ENCODE measurements around the gene TNPO2.

TNPO2 gene

GRCh38 chr19:12756150-12756883, 32.6 kb upstream of the TNPO2 start:
- no peak overlapping the region for H3K4me3 ChIP-seq (ENCODE audit: low read length)
- H3K9ac ChIP-seq (ENCODE audit: low read length): no peak overlapping the region
- no peaks in the 10 kb centered on the region for H3K36me3 ChIP-seq (ENCODE audit: control insufficient read depth, insufficient read depth, low read length, severe bottlenecking)
- H3K27me3 ChIP-seq (replicated peaks; ENCODE audit: control insufficient read depth, insufficient read depth, low read length): peaks cover 10% of the 10 kb centered on the region
- H3K9me3 ChIP-seq (ENCODE audit: control insufficient read depth, low read length): no peaks in the 10 kb centered on the region
- H3K4me1 ChIP-seq (ENCODE audit: control insufficient read depth, insufficient read depth, low read length): peaks cover 3% of the 10 kb centered on the region
- no peak for DNase-seq (ENCODE audit: low read depth)

- peaks cover 21% of the 10 kb centered on the region for H3K27me3 ChIP-seq (replicated peaks; ENCODE audit: control insufficient read depth, insufficient read depth, low read length)
- H3K36me3 ChIP-seq (ENCODE audit: control insufficient read depth, insufficient read depth, low read length, severe bottlenecking): no peaks in the 10 kb centered on the region
- no peak for DNase-seq (ENCODE audit: low read depth)
- no peak overlapping the region for H3K4me3 ChIP-seq (ENCODE audit: low read length)
- H3K9ac ChIP-seq (ENCODE audit: low read length): no peak overlapping the region
- peaks cover 12% of the 10 kb centered on the region for H3K4me1 ChIP-seq (ENCODE audit: control insufficient read depth, insufficient read depth, low read length)
- H3K9me3 ChIP-seq (ENCODE audit: control insufficient read depth, low read length): no peaks in the 10 kb centered on the region
These were observed 30.9 kb upstream of the TNPO2 start for GRCh38 chr19:12754465-12755196.

GRCh38 chr19:12752056-12752781, 28.5 kb upstream of the TNPO2 start:
- Histone ChIP-seq H3K9me3 (ENCODE audit: control insufficient read depth, low read length) (no peaks in the 10 kb centered on the region), H3K4me1 (ENCODE audit: control insufficient read depth, insufficient read depth, low read length) (peaks cover 9% of the 10 kb centered on the region)
- DNase-seq (ENCODE audit: low read depth): no peak

GRCh38 chr19:12751635-12752034, 27.9 kb upstream of the TNPO2 start, which contains the start of gene BEST2:
TSS of gene BEST2 (plus strand) at chr19:12751791. CDS start at chr19:12752593, 802 bp downstream.
- no peak for DNase-seq (ENCODE audit: low read depth)
- Histone ChIP-seq H3K4me3 (ENCODE audit: low read length) (no peak within 1 kb of the TSS), H3K9ac (ENCODE audit: low read length) (no peak within 1 kb of the TSS), H3K9me3 (ENCODE audit: control insufficient read depth, low read length) (no peaks in the 10 kb centered on the region), H3K4me1 (ENCODE audit: control insufficient read depth, insufficient read depth, low read length) (peaks cover 9% of the 10 kb centered on the region), H3K27me3 (replicated peaks; ENCODE audit: control insufficient read depth, insufficient read depth, low read length) (peaks cover 21% of the 10 kb centered on the region), H3K36me3 (ENCODE audit: control insufficient read depth, insufficient read depth, low read length, severe bottlenecking) (peaks cover 11% of the 10 kb centered on the region)

More at GRCh38 chr19:12752056-12752781, 28.5 kb upstream of the TNPO2 start:
- peaks cover 8% of the 10 kb centered on the region for H3K36me3 ChIP-seq (ENCODE audit: control insufficient read depth, insufficient read depth, low read length, severe bottlenecking)
- H3K27me3 ChIP-seq (replicated peaks; ENCODE audit: control insufficient read depth, insufficient read depth, low read length): peaks cover 21% of the 10 kb centered on the region
- H3K9ac ChIP-seq (ENCODE audit: low read length): no peak overlapping the region
- no peak overlapping the region for H3K4me3 ChIP-seq (ENCODE audit: low read length)

GRCh38 chr19:12750851-12751250, 27.1 kb upstream of the TNPO2 start:
- Histone ChIP-seq H3K4me1 (ENCODE audit: control insufficient read depth, insufficient read depth, low read length) (peaks cover 9% of the 10 kb centered on the region), H3K27me3 (replicated peaks; ENCODE audit: control insufficient read depth, insufficient read depth, low read length) (peaks cover 21% of the 10 kb centered on the region), H3K9me3 (ENCODE audit: control insufficient read depth, low read length) (no peaks in the 10 kb centered on the region), H3K9ac (ENCODE audit: low read length) (no peak overlapping the region), H3K4me3 (ENCODE audit: low read length) (no peak overlapping the region), H3K36me3 (ENCODE audit: control insufficient read depth, insufficient read depth, low read length, severe bottlenecking) (peaks cover 18% of the 10 kb centered on the region)
- DNase-seq (ENCODE audit: low read depth): no peak

- Histone ChIP-seq H3K9me3 (ENCODE audit: control insufficient read depth, low read length) (no peaks in the 10 kb centered on the region), H3K36me3 (ENCODE audit: control insufficient read depth, insufficient read depth, low read length, severe bottlenecking) (peaks cover 26% of the 10 kb centered on the region), H3K4me1 (ENCODE audit: control insufficient read depth, insufficient read depth, low read length) (peaks cover 9% of the 10 kb centered on the region), H3K4me3 (ENCODE audit: low read length) (no peak overlapping the region), H3K9ac (ENCODE audit: low read length) (no peak overlapping the region), H3K27me3 (replicated peaks; ENCODE audit: control insufficient read depth, insufficient read depth, low read length) (peaks cover 21% of the 10 kb centered on the region)
- peak; percentile 41 for DNase-seq (ENCODE audit: low read depth)
These were observed 26.3 kb upstream of the TNPO2 start for GRCh38 chr19:12749938-12750521.

- no peak for DNase-seq (ENCODE audit: low read depth)
- Histone ChIP-seq H3K27me3 (replicated peaks; ENCODE audit: control insufficient read depth, insufficient read depth, low read length) (peaks cover 17% of the 10 kb centered on the region), H3K4me3 (ENCODE audit: low read length) (no peak overlapping the region), H3K4me1 (ENCODE audit: control insufficient read depth, insufficient read depth, low read length) (peaks cover 9% of the 10 kb centered on the region), H3K9ac (ENCODE audit: low read length) (no peak overlapping the region), H3K9me3 (ENCODE audit: control insufficient read depth, low read length) (no peaks in the 10 kb centered on the region), H3K36me3 (ENCODE audit: control insufficient read depth, insufficient read depth, low read length, severe bottlenecking) (peaks cover 30% of the 10 kb centered on the region)
These were observed 24.8 kb upstream of the TNPO2 start for GRCh38 chr19:12748489-12748888.

GRCh38 chr19:12745166-12745897, 21.6 kb upstream of the TNPO2 start:
- peaks cover 5% of the 10 kb centered on the region for H3K27me3 ChIP-seq (replicated peaks; ENCODE audit: control insufficient read depth, insufficient read depth, low read length)
- no peak overlapping the region for H3K9ac ChIP-seq (ENCODE audit: low read length)
- peaks cover 33% of the 10 kb centered on the region for H3K36me3 ChIP-seq (ENCODE audit: control insufficient read depth, insufficient read depth, low read length, severe bottlenecking)
- H3K4me1 ChIP-seq (ENCODE audit: control insufficient read depth, insufficient read depth, low read length): peaks cover 6% of the 10 kb centered on the region
- no peak overlapping the region for H3K4me3 ChIP-seq (ENCODE audit: low read length)
- no peak for DNase-seq (ENCODE audit: low read depth)
- H3K9me3 ChIP-seq (ENCODE audit: control insufficient read depth, low read length): no peaks in the 10 kb centered on the region

GRCh38 chr19:12737835-12738351, 14.2 kb upstream of the TNPO2 start:
- Histone ChIP-seq H3K4me1 (ENCODE audit: control insufficient read depth, insufficient read depth, low read length) (peaks cover 17% of the 10 kb centered on the region), H3K4me3 (ENCODE audit: low read length) (peak overlapping the region; percentile 96), H3K9me3 (ENCODE audit: control insufficient read depth, low read length) (no peaks in the 10 kb centered on the region), H3K36me3 (ENCODE audit: control insufficient read depth, insufficient read depth, low read length, severe bottlenecking) (peaks cover 11% of the 10 kb centered on the region), H3K9ac (ENCODE audit: low read length) (peak overlapping the region; percentile 93), H3K27me3 (replicated peaks; ENCODE audit: control insufficient read depth, insufficient read depth, low read length) (no peaks in the 10 kb centered on the region)
- DNase-seq (ENCODE audit: low read depth): no peak

GRCh38 chr19:12736995-12737834, 13.5 kb upstream of the TNPO2 start, which contains the start of gene GET3:
TSS of gene GET3 (plus strand) at chr19:12737497. CDS start at chr19:12737506, 9 bp downstream.
- Histone ChIP-seq H3K9ac (ENCODE audit: low read length) (peak within 1 kb of the TSS; percentile 93), H3K36me3 (ENCODE audit: control insufficient read depth, insufficient read depth, low read length, severe bottlenecking) (peaks cover 11% of the 10 kb centered on the region), H3K4me3 (ENCODE audit: low read length) (peak within 1 kb of the TSS; percentile 96), H3K9me3 (ENCODE audit: control insufficient read depth, low read length) (no peaks in the 10 kb centered on the region), H3K4me1 (ENCODE audit: control insufficient read depth, insufficient read depth, low read length) (peaks cover 22% of the 10 kb centered on the region), H3K27me3 (replicated peaks; ENCODE audit: control insufficient read depth, insufficient read depth, low read length) (no peaks in the 10 kb centered on the region)
- peak; percentile 99 for DNase-seq (ENCODE audit: low read depth)

Measured in adipocyte (in vitro differentiated cells).